Stomach smooth muscle (tissue), 2 donors: ENCODE measurements around the gene TMEM50B.
"Not testable (repeated sequence)": the region's sequence is repeated elsewhere in the genome, so short reads cannot be mapped to it uniquely, and the experiment has no call there.

Source experiments
- H3K27ac ChIP-seq: one replicate; pipeline ENCODE4 v1.7.0; 2013; ENCODE audit warnings: mild to moderate bottlenecking, low read length, inconsistent platforms
- H3K27me3 ChIP-seq, 2 donors: one replicate each; pipeline ENCODE4 v1.7.0; 2013; ENCODE audit warnings: low read length in 2 of 2; ENCODE audit not compliant: insufficient read depth in 2 of 2, control insufficient read depth in 1 of 2
- H3K36me3 ChIP-seq, 2 donors: one replicate each; pipeline ENCODE4 v1.7.0; 2013; ENCODE audit warnings: low read length in 2 of 2; ENCODE audit not compliant: control insufficient read depth in 2 of 2, insufficient read depth in 2 of 2
- H3K4me1 ChIP-seq: one replicate; pipeline ENCODE4 v1.7.0; 2013; ENCODE audit warnings: low read length; ENCODE audit not compliant: control insufficient read depth, insufficient read depth
- H3K4me3 ChIP-seq, 2 donors: one replicate each; pipeline ENCODE4 v1.7.0; 2013; ENCODE audit warnings: low read length in 2 of 2
- H3K9ac ChIP-seq, 2 donors: one replicate each; pipeline ENCODE4 v1.7.0; 2013; ENCODE audit warnings: low read length in 2 of 2, mild to moderate bottlenecking in 1 of 2
- H3K9me3 ChIP-seq, 2 donors: one replicate each; pipeline ENCODE4 v1.7.0; 2013; ENCODE audit warnings: low read length in 2 of 2; ENCODE audit not compliant: control insufficient read depth in 2 of 2
- donor health status: healthy.
- donor health status: Pancreatic carcinoma.

The TMEM50B gene

GRCh38 chr21:33478182-33478581 lies 1.6 kb downstream of the TMEM50B start:
- Histone ChIP-seq H3K27me3 (no peaks in the 10 kb centered on the region), H3K36me3 (no peaks in the 10 kb centered on the region), H3K4me3 (peak overlapping the region; percentile 70 to 91), H3K4me1 (peaks cover 6% of the 10 kb centered on the region), H3K9ac (peak overlapping the region; percentile 76 to 88), H3K27ac (peak overlapping the region; percentile 92), H3K9me3 (no peaks in the 10 kb centered on the region)

GRCh38 chr21:33477066-33477465 lies 2.7 kb downstream of the TMEM50B start:
- no peak overlapping the region for H3K4me3 ChIP-seq
- H3K4me1 ChIP-seq, result peaks cover 6% of the 10 kb centered on the region
- H3K27ac ChIP-seq, result no peak overlapping the region
- H3K27me3 ChIP-seq, result no peaks in the 10 kb centered on the region
- H3K36me3 ChIP-seq, result no peaks in the 10 kb centered on the region
- no peak overlapping the region for H3K9ac ChIP-seq
- H3K9me3 ChIP-seq, result no peaks in the 10 kb centered on the region

GRCh38 chr21:33473344-33473743 lies 6.4 kb downstream of the TMEM50B start:
- Histone ChIP-seq H3K9ac (no peak overlapping the region), H3K4me1 (peaks cover 5% of the 10 kb centered on the region), H3K27me3 (no peaks in the 10 kb centered on the region)

GRCh38 chr21:33470701-33471100 lies 9.1 kb downstream of the TMEM50B start:
- Histone ChIP-seq H3K36me3 (no peaks in the 10 kb centered on the region), H3K4me3 (no peak overlapping the region), H3K9ac (no peak overlapping the region), H3K27ac (no peak overlapping the region), H3K9me3 (no peaks in the 10 kb centered on the region), H3K4me1 (no peaks in the 10 kb centered on the region), H3K27me3 (no peaks in the 10 kb centered on the region)

More at GRCh38 chr21:33473344-33473743, 6.4 kb downstream of the TMEM50B start:
- Histone ChIP-seq H3K9me3 (no peaks in the 10 kb centered on the region), H3K36me3 (no peaks in the 10 kb centered on the region), H3K27ac (no peak overlapping the region), H3K4me3 (no peak overlapping the region)

- H3K27ac ChIP-seq, H3K4me1 ChIP-seq, H3K9me3 ChIP-seq, H3K27me3 ChIP-seq, H3K4me3 ChIP-seq, H3K36me3 ChIP-seq, H3K9ac ChIP-seq: not testable (repeated sequence)
These were observed 10.6 kb downstream of the TMEM50B start for GRCh38 chr21:33469183-33469582.

- Histone ChIP-seq H3K4me3 (no peak overlapping the region), H3K27me3 (no peaks in the 10 kb centered on the region), H3K27ac (no peak overlapping the region), H3K4me1 (no peaks in the 10 kb centered on the region), H3K36me3 (peaks cover 9 to 24% of the 10 kb centered on the region in 2 donors), H3K9ac (no peak overlapping the region), H3K9me3 (no peaks in the 10 kb centered on the region)
These were observed 18.1 kb downstream of the TMEM50B start for GRCh38 chr21:33461538-33462250.

- Histone ChIP-seq H3K27me3 (no peaks in the 10 kb centered on the region), H3K27ac (no peak overlapping the region), H3K4me1 (no peaks in the 10 kb centered on the region), H3K9me3 (no peaks in the 10 kb centered on the region), H3K9ac (no peak overlapping the region), H3K36me3 (peaks cover 17 to 29% of the 10 kb centered on the region in 2 donors), H3K4me3 (no peak overlapping the region)
These were observed 20.9 kb downstream of the TMEM50B start for GRCh38 chr21:33458861-33459260.

GRCh38 chr21:33455686-33456446 lies 23.9 kb downstream of the TMEM50B start:
- Histone ChIP-seq H3K9me3 (no peaks in the 10 kb centered on the region), H3K27ac (no peak overlapping the region), H3K27me3 (no peaks in the 10 kb centered on the region), H3K4me3 (no peak overlapping the region), H3K36me3 (peaks cover 17 to 32% of the 10 kb centered on the region in 2 donors), H3K9ac (no peak overlapping the region), H3K4me1 (no peaks in the 10 kb centered on the region)

GRCh38 chr21:33452362-33452761 lies 27.4 kb downstream of the TMEM50B start:
- Histone ChIP-seq H3K27me3 (no peaks in the 10 kb centered on the region), H3K9me3 (no peaks in the 10 kb centered on the region), H3K4me1 (no peaks in the 10 kb centered on the region), H3K4me3 (no peak overlapping the region), H3K27ac (no peak overlapping the region), H3K9ac (no peak overlapping the region), H3K36me3 (peaks cover 15 to 18% of the 10 kb centered on the region in 2 donors)

GRCh38 chr21:33451634-33452071 lies 28.1 kb downstream of the TMEM50B start:
- Histone ChIP-seq H3K27me3 (no peaks in the 10 kb centered on the region), H3K9me3 (no peaks in the 10 kb centered on the region), H3K9ac (peak overlapping the region in 1 of 2 donors; percentile 42), H3K4me1 (no peaks in the 10 kb centered on the region), H3K36me3 (peaks cover 15 to 18% of the 10 kb centered on the region in 2 donors), H3K4me3 (no peak overlapping the region), H3K27ac (no peak overlapping the region)

- Histone ChIP-seq H3K9ac (no peak overlapping the region), H3K9me3 (no peaks in the 10 kb centered on the region), H3K4me1 (no peaks in the 10 kb centered on the region), H3K27me3 (no peaks in the 10 kb centered on the region), H3K27ac (no peak overlapping the region), H3K4me3 (no peak overlapping the region), H3K36me3 (peaks cover 8 to 12% of the 10 kb centered on the region in 2 donors)
These were observed 30.2 kb downstream of the TMEM50B start for GRCh38 chr21:33449616-33450015.
